IPS-18c (cell line): ENCODE measurements around the gene VASP.

Source experiments
- H3K4me3 ChIP-seq: 2 replicates; pipeline ENCODE4 v1.7.0; 2013; ENCODE audit warnings: low read depth, mild to moderate bottlenecking, low read length, moderate library complexity; ENCODE audit not compliant: insufficient read depth
- H3K9me3 ChIP-seq: one replicate; pipeline ENCODE4 v1.6.1; 2013; ENCODE audit warnings: mild to moderate bottlenecking, low read length, moderate library complexity; ENCODE audit not compliant: control insufficient read depth, insufficient read depth

VASP gene

GRCh38 chr19:45506989-45507871 lies at the start of gene VASP:
Gene VASP (plus strand): TSS chr19:45507479. CDS start chr19:45507772, 293 bp downstream.
- Histone ChIP-seq H3K4me3 (peak within 1 kb of the TSS; percentile 98), H3K9me3 (no peaks in the 10 kb centered on the region)

- no peaks in the 10 kb centered on the region for H3K9me3 ChIP-seq
- no peak overlapping the region for H3K4me3 ChIP-seq
These were observed 49.5 kb upstream of the VASP start for GRCh38 chr19:45457776-45458175.

- H3K4me3 ChIP-seq = no peak overlapping the region
- no peaks in the 10 kb centered on the region for H3K9me3 ChIP-seq
These were observed 46.4 kb upstream of the VASP start for GRCh38 chr19:45460807-45461347.

GRCh38 chr19:45462174-45462573 lies 45.1 kb upstream of the VASP start:
- Histone ChIP-seq H3K4me3 (no peak overlapping the region), H3K9me3 (no peaks in the 10 kb centered on the region)

- no peaks in the 10 kb centered on the region for H3K9me3 ChIP-seq
- H3K4me3 ChIP-seq = no peak overlapping the region
These were observed 44.0 kb upstream of the VASP start for GRCh38 chr19:45463241-45463640.

GRCh38 chr19:45464274-45464673 lies 43.0 kb upstream of the VASP start:
- no peak overlapping the region for H3K4me3 ChIP-seq

GRCh38 chr19:45464852-45465441 lies 42.3 kb upstream of the VASP start:
- no peak overlapping the region for H3K4me3 ChIP-seq
- no peaks in the 10 kb centered on the region for H3K9me3 ChIP-seq

More at GRCh38 chr19:45464274-45464673, 43.0 kb upstream of the VASP start:
- H3K9me3 ChIP-seq = no peaks in the 10 kb centered on the region

- Histone ChIP-seq H3K4me3 (peak overlapping the region; percentile 82), H3K9me3 (no peaks in the 10 kb centered on the region)
These were observed 40.2 kb upstream of the VASP start for GRCh38 chr19:45467115-45467455.

- Histone ChIP-seq H3K9me3 (no peaks in the 10 kb centered on the region), H3K4me3 (peak within 1 kb of the TSS; percentile 82)
These were observed 39.7 kb upstream of the VASP start, which contains the start of gene FOSB for GRCh38 chr19:45467456-45468158. Gene FOSB (plus strand): TSS chr19:45467996. CDS start chr19:45468587, 591 bp downstream.

- Histone ChIP-seq H3K4me3 (peak overlapping the region; percentile 82), H3K9me3 (no peaks in the 10 kb centered on the region)
These were observed 39.1 kb upstream of the VASP start for GRCh38 chr19:45468159-45468651.

- no peaks in the 10 kb centered on the region for H3K9me3 ChIP-seq
- H3K4me3 ChIP-seq = peak overlapping the region; percentile 82
These were observed 38.5 kb upstream of the VASP start for GRCh38 chr19:45468803-45469131.

- H3K4me3 ChIP-seq = peak overlapping the region; percentile 82
- H3K9me3 ChIP-seq = no peaks in the 10 kb centered on the region
These were observed 37.9 kb upstream of the VASP start for GRCh38 chr19:45469132-45469944.

- H3K4me3 ChIP-seq = peak overlapping the region; percentile 70
- H3K9me3 ChIP-seq = no peaks in the 10 kb centered on the region
These were observed 37.1 kb upstream of the VASP start for GRCh38 chr19:45469945-45470761.

GRCh38 chr19:45470762-45471081 lies 36.6 kb upstream of the VASP start:
- H3K9me3 ChIP-seq = no peaks in the 10 kb centered on the region
- H3K4me3 ChIP-seq = no peak overlapping the region

- Histone ChIP-seq H3K4me3 (no peak overlapping the region), H3K9me3 (no peaks in the 10 kb centered on the region)
These were observed 36.0 kb upstream of the VASP start for GRCh38 chr19:45471111-45471930.
